ENCODE measurements around the gene FAM222A. TPM values are rescaled to one million over a fixed set of nuclear protein-coding genes. Genes with fewer than 3 reads are reported as not detected.

The FAM222A gene
- total RNA-seq, 4 donors from 2014 or later: 7.0 to 24.3 (median 13.5) TPM

DNA sequence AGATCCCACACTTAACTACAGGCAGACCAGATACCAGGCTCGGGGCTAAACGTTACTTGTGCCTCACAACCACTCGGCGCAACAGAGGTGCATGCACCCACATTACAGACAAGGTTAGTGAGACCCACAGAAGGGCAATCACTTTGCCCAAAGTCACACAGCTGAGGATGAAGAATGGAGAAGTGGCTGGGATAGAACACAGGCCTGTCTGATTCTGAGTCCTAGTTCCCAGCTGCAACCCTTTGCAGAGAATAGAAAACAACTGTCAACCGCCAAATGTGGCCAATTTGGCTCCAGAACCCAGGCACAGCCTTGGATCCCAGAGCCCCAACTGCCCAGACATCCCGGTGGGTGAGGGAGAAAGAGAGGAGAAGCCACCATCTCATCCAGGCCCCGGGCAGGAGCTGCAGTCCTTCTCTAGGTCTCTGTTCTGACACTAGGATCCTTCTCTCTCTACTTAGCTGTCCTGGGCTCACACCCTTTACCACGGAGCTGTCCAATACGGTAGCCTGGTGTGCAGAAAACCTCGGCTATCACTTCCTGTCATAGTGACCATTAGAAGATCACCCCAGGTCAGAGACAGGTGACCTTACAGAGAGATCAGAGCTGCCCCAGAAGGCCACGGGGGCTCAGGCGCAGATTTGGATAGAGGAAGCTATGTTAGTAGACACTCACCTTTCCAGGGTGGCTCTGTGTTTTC, 59.1 kb downstream of the FAM222A start:
- TF ChIP-seq CTCF (IDR thresholded peaks at IDR 0.05 in 4 of 5, conservative IDR thresholded peaks at IDR 0.05 in 1 of 5): no peak
- no peak for TF ChIP-seq POLR2A (IDR thresholded peaks at IDR 0.05)
- peaks cover 7 to 12% of the 10 kb centered on the region in 2 donors for H3K4me1 ChIP-seq
- ATAC-seq (peak in 1 of 2 donors; percentile 40), DNase-seq (no peak)
- H3K27ac ChIP-seq: peak overlapping the region; percentile 16 to 49 (median 38)
- no peaks in the 10 kb centered on the region for H3K27me3 ChIP-seq
- H3K4me3 ChIP-seq: peak overlapping the region in 3 of 4 donors; percentile 33 to 42 (median 35)
- H3K36me3 ChIP-seq: no peaks in the 10 kb centered on the region
- in situ Hi-C loops (cut with MboI; ENCODE audit: low sequenced_read_pairs in 4 of 4): loop anchor here (5.0 to 10.0 kb wide), 2 partner anchors 170 to 248 kb away; no protein-coding TSS in a partner anchor
- intact Hi-C loops (cut with DNase I; ENCODE audit: low total_unique reads): loop anchor here (1.0 to 10.0 kb wide), 2 partner anchors 58 to 348 kb away; no protein-coding TSS in a partner anchor
- H3K9me3 ChIP-seq: no peaks in the 10 kb centered on the region

DNA sequence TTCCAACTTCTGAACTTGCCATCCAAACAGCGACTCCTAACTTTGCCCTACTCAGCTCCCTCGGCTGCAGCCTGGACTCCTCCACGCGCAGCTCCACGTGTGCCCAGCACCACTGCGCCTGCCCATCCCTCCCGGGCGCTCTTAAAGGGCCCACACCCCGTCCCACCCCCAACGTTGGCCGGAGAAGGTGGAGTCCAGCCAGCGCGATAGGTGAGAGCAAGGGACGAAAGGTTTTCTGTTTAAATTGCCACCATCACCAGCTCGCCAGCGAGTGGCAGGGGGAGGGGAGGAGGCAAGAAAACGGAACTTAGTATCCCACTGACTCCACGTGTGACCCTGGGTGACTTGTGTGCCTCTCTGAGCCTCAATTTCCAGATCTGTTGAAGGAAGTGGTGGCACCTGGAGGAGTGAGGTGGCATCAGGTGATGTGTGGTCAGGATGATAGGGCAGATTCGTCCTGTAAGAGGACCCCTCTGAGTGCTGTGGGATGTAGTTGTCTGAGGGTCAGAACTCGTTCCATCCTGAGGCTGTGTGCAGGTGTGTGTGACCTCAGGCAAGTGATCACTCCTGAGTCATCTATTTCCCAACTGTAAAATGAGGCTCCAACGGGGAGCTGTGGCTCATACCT, 59.9 kb downstream of the FAM222A start:
- in situ Hi-C loops (cut with MboI; ENCODE audit: low sequenced_read_pairs in 4 of 4): loop anchor here (5.0 to 10.0 kb wide), 2 partner anchors 171 to 249 kb away; no protein-coding TSS in a partner anchor
- Histone ChIP-seq H3K9me3 (no peaks in the 10 kb centered on the region), H3K4me3 (peak overlapping the region; percentile 12 to 42 (median 34)), H3K27ac (peak overlapping the region; percentile 16 to 49 (median 38)), H3K27me3 (no peaks in the 10 kb centered on the region), H3K36me3 (no peaks in the 10 kb centered on the region), H3K4me1 (peaks cover 7 to 12% of the 10 kb centered on the region in 2 donors)
- TF ChIP-seq POLR2A (IDR thresholded peaks at IDR 0.05) (no peak), CTCF (IDR thresholded peaks at IDR 0.05 in 4 of 5, conservative IDR thresholded peaks at IDR 0.05 in 1 of 5) (no peak)
- ATAC-seq (peak; percentile 59 to 72), DNase-seq (peak; percentile 22 to 26)
- intact Hi-C loops (cut with DNase I; ENCODE audit: low total_unique reads): loop anchor here (1.0 to 10.0 kb wide), 2 partner anchors 59 to 349 kb away; no protein-coding TSS in a partner anchor

GRCh38 chr12:109775172-109775881, 61.7 kb downstream of the FAM222A start:
- Histone ChIP-seq H3K36me3 (no peaks in the 10 kb centered on the region), H3K4me3 (no peak overlapping the region), H3K27ac (no peak overlapping the region), H3K27me3 (no peaks in the 10 kb centered on the region), H3K9me3 (no peaks in the 10 kb centered on the region), H3K4me1 (peaks cover 7 to 12% of the 10 kb centered on the region in 2 donors)
- peak; percentile 85 to 94 (median 89) for TF ChIP-seq CTCF (IDR thresholded peaks at IDR 0.05 in 4 of 5, conservative IDR thresholded peaks at IDR 0.05 in 1 of 5)
- TF ChIP-seq POLR2A (IDR thresholded peaks at IDR 0.05): no peak
- in situ Hi-C loops (cut with MboI; ENCODE audit: low sequenced_read_pairs in 4 of 4) (loop anchor here in 3 of 4 donors (5.0 to 10.0 kb wide), 3 partner anchors 183 to 258 kb away; no protein-coding TSS in a partner anchor), intact Hi-C loops (cut with DNase I; ENCODE audit: low total_unique reads) (loop anchor here (1.0 to 10.0 kb wide), 3 partner anchors 178 to 351 kb away; no protein-coding TSS in a partner anchor)
- DNase-seq (peak; percentile 28 to 60), ATAC-seq (peak; percentile 69 to 79)

DNA sequence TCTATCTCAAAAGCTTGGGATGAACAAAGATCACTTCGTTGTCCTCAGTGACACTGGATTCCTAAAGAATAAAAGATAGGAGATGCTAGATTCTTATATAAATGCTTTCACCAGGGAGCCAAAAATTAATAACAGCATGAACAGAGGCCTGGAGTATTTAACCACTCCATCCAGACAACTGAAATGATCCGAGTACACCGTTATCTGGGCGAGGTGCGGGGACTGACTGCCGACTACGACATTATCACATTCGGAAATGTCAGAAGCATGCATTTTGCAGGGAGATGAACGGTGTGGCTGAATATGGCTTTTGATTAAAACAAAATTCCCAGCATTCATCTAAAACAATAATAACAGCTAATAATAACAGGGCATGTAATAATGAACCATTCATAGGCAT, 63.0 kb downstream of the FAM222A start:
- in situ Hi-C loops (cut with MboI; ENCODE audit: low sequenced_read_pairs in 4 of 4) (loop anchor here in 3 of 4 donors (5.0 to 10.0 kb wide), 3 partner anchors 184 to 259 kb away; no protein-coding TSS in a partner anchor), intact Hi-C loops (cut with DNase I; ENCODE audit: low total_unique reads) (loop anchor here (10.0 kb wide), 1 partner anchor 352 kb away; no protein-coding TSS in a partner anchor)
- Histone ChIP-seq H3K4me3 (no peak overlapping the region), H3K27ac (no peak overlapping the region), H3K27me3 (no peaks in the 10 kb centered on the region), H3K36me3 (no peaks in the 10 kb centered on the region), H3K9me3 (no peaks in the 10 kb centered on the region), H3K4me1 (peaks cover 7 to 12% of the 10 kb centered on the region in 2 donors)
- DNase-seq: no peak
- no peak for ATAC-seq
- TF ChIP-seq CTCF (IDR thresholded peaks at IDR 0.05 in 4 of 5, conservative IDR thresholded peaks at IDR 0.05 in 1 of 5) (no peak), POLR2A (IDR thresholded peaks at IDR 0.05) (no peak)

Data from gastrocnemius medialis (tissue), 4 donors.